HCT116 (cell line): Measurements from ENCODE around the gene CYP2D6. TPM values are rescaled to one million over a fixed set of nuclear protein-coding genes. Genes with fewer than 3 reads are reported as not detected.

ENCODE experiments used
- ATAC-seq: fragments of 200-7000 bp; cut with Tn5 transposase; 2 replicates; pipeline ENCODE4 v1.9.1; 2020; ENCODE audit warnings: mild to moderate bottlenecking, moderate library complexity
- BruUV-seq: library from RNA; stranded (reverse); fragments of 400-500 nt; replicated peaks from 2 replicates; lab custom pipeline; 2021; lab: Mats Ljungman, UMichigan
- CTCF ChIA-PET: fragments of 300-600 bp; sonication (Branson Sonifier 250); formaldehyde crosslinking; loops from one replicate; lab custom pipeline; 2021; ENCODE audit warnings: antibody characterized with exemption; lab: Charles Lee
- POLR2A ChIA-PET: fragments of 300-600, 350-600 bp; sonication (Branson Sonifier 250); formaldehyde crosslinking; loops from one replicate; lab custom pipeline; 2021; ENCODE audit warnings: antibody characterized with exemption; lab: Charles Lee
- RAD21 ChIA-PET, 2 experiments: fragments of 300-600 bp; sonication (Branson Sonifier 250); formaldehyde crosslinking; loops; one replicate each; lab custom pipeline; 2023; ENCODE audit warnings: low total read pairs in 2 of 2; ENCODE audit not compliant: uncharacterized antibody in 2 of 2, unreplicated experiment in 2 of 2, low non-redundant PET in 1 of 2; lab: Charles Lee
- DNase-seq: peaks from one replicate; pipeline ENCODE4 v3.0.0-alpha.2; 2010; ENCODE audit warnings: low read depth, low spot score
- H2AFZ ChIP-seq: fragments of 200-600 bp; shearing (Covaris generic), sonication (generic); 2 replicates; pipeline ENCODE4 v1.6.1; 2017; ENCODE audit warnings: low read depth, mixed run types, mixed read lengths, antibody characterized with exemption, low read length; ENCODE audit not compliant: poor library complexity, severe bottlenecking
- H3K27ac ChIP-seq: 2 replicates; pipeline ENCODE4 v1.5.1; 2012; ENCODE audit warnings: low read depth, low read length
- H3K27me3 ChIP-seq: fragments of 200-600 bp; sonication (generic); 2 replicates; pipeline ENCODE4 v1.6.1; 2016; ENCODE audit warnings: mixed run types, low read length, mixed read lengths; ENCODE audit not compliant: insufficient read depth
- H3K36me3 ChIP-seq, 2 experiments: fragments of 200-500 bp in 1 of 2; fragments of 200-600 bp in 1 of 2; sonication (Bioruptor generic) in 1 of 2; sonication (generic) in 1 of 2; 2 replicates each; pipeline versions ENCODE4 v1.5.1 to v1.6.1; 2014 to 2016; ENCODE audit warnings: low read length in 2 of 2, inconsistent platforms in 1 of 2, mixed read lengths in 1 of 2, mixed run types in 1 of 2; ENCODE audit not compliant: insufficient read depth in 2 of 2, control insufficient read depth in 1 of 2
- H3K4me1 ChIP-seq, 2 experiments: fragments of 200-600 bp in 1 of 2; sonication (generic) in 1 of 2; 2 replicates each; pipeline versions ENCODE4 v1.5.1 to v1.6.1; 2012 to 2017; ENCODE audit warnings: low read length in 2 of 2, inconsistent platforms in 1 of 2, mild to moderate bottlenecking in 1 of 2, mixed read lengths in 1 of 2, mixed run types in 1 of 2, moderate library complexity in 1 of 2; ENCODE audit not compliant: insufficient read depth in 2 of 2, control insufficient read depth in 1 of 2
- H3K4me2 ChIP-seq: fragments of 200-600 bp; sonication (generic); 2 replicates; pipeline ENCODE4 v1.6.1; 2017; ENCODE audit warnings: mixed run types, low read length, mixed read lengths
- H3K4me3 ChIP-seq, 2 experiments: fragments of 200-600 bp in 1 of 2; sonication (generic) in 1 of 2; replicated peaks in 1 of 2; 2 replicates each; pipeline ENCODE4 v1.5.1; 2011 to 2016; ENCODE audit warnings: low read length in 2 of 2, control low read depth in 1 of 2, low read depth in 1 of 2, mild to moderate bottlenecking in 1 of 2, mixed read lengths in 1 of 2, mixed run types in 1 of 2
- H3K79me2 ChIP-seq: fragments of 200-600 bp; sonication (generic); 2 replicates; pipeline ENCODE4 v1.6.1; 2017; ENCODE audit warnings: mild to moderate bottlenecking, mixed run types, low read length, moderate library complexity, mixed read lengths; ENCODE audit not compliant: insufficient read depth
- H3K9ac ChIP-seq: fragments of 200-600 bp; sonication (generic); 2 replicates; pipeline ENCODE4 v1.6.1; 2016; ENCODE audit warnings: low read length, mixed read lengths
- H3K9me2 ChIP-seq: fragments of 200-600 bp; sonication (generic), shearing (Covaris generic); 2 replicates; pipeline ENCODE4 v1.6.1; 2017; ENCODE audit warnings: mixed run types, mild to moderate bottlenecking, moderate library complexity; ENCODE audit not compliant: insufficient read depth
- H3K9me3 ChIP-seq, 2 experiments: fragments of 200-500 bp in 1 of 2; fragments of 200-600 bp in 1 of 2; sonication (Bioruptor generic) in 1 of 2; sonication (generic) in 1 of 2; 2 replicates each; pipeline ENCODE4 v1.6.1; 2014 to 2017; ENCODE audit warnings: low read length in 2 of 2, mixed read lengths in 2 of 2, inconsistent platforms in 1 of 2, low read depth in 1 of 2, mild to moderate bottlenecking in 1 of 2, mixed run types in 1 of 2, moderate library complexity in 1 of 2; ENCODE audit not compliant: control insufficient read depth in 1 of 2, insufficient read depth in 1 of 2
- H4K20me1 ChIP-seq: fragments of 200-600 bp; sonication (generic), shearing (Covaris generic); 2 replicates; pipeline ENCODE4 v1.6.1; 2017; ENCODE audit warnings: mixed run types, mild to moderate bottlenecking, moderate library complexity; ENCODE audit not compliant: insufficient read depth
- EGR1 ChIP-seq: IDR thresholded peaks from 2 replicates; pipeline ENCODE4 v1.6.1; 2012; ENCODE audit warnings: low read depth
- EZH2 ChIP-seq: fragments of 200-600 bp; sonication (generic); IDR thresholded peaks from 2 replicates; pipeline ENCODE4 v1.6.1; 2017; ENCODE audit warnings: antibody characterized with exemption, mixed run types
- EZH2phosphoT487 ChIP-seq: fragments of 200-600 bp; IDR thresholded peaks from 2 replicates; pipeline ENCODE4 v1.6.1; 2018; ENCODE audit warnings: antibody characterized with exemption, borderline replicate concordance
- FOSL1 ChIP-seq: IDR thresholded peaks from 2 replicates; pipeline ENCODE4 v1.6.1; 2012; ENCODE audit warnings: low read depth
- POLR2A ChIP-seq: IDR thresholded peaks from 2 replicates; pipeline ENCODE4 v1.7.0; 2011; ENCODE audit warnings: borderline replicate concordance; ENCODE audit not compliant: insufficient read depth, insufficient read length; ENCODE audit errors: extremely low read depth
- RAD21 ChIP-seq: IDR thresholded peaks from 2 replicates; pipeline ENCODE4 v1.6.1; 2012; ENCODE audit warnings: low read depth, mild to moderate bottlenecking
- SRF ChIP-seq: IDR thresholded peaks from 2 replicates; pipeline ENCODE4 v1.6.1; 2012; ENCODE audit warnings: low read depth
- TCF7L2 ChIP-seq: IDR thresholded peaks from 2 replicates; pipeline ENCODE4 v1.7.0; 2011; ENCODE audit warnings: borderline replicate concordance, inconsistent platforms; ENCODE audit not compliant: insufficient read depth, insufficient read length; ENCODE audit errors: extremely low read depth
- YY1 ChIP-seq: IDR thresholded peaks from 2 replicates; pipeline ENCODE4 v1.6.1; 2011; ENCODE audit warnings: low read length, low read depth, moderate library complexity, mild to moderate bottlenecking; ENCODE audit not compliant: insufficient replicate concordance; ENCODE audit errors: extremely low read depth
- intact Hi-C: fragments of 100-400 bp; cut with micrococcal nuclease; formaldehyde crosslinking; loops from 2 replicates; pipeline ENCODE4 v1.10.0; 2022
- total RNA-seq: library from RNA; stranded (reverse); gene quantifications from one replicate; pipeline ENCODE4 v1.2.1, GENCODE V29; 2021; ENCODE audit not compliant: unreplicated experiment
- TF ChIP-seq, protein P1 (sequence below): IDR thresholded peaks from 2 replicates; pipeline ENCODE4 v1.6.1; 2012; ENCODE audit warnings: low read depth
- TF ChIP-seq, protein P2 (sequence below): IDR thresholded peaks from 2 replicates; pipeline ENCODE4 v1.6.1; 2012

CYP2D6 gene
- total RNA-seq, 1 experiment from 2014 or later = 1.9 TPM

DNA sequence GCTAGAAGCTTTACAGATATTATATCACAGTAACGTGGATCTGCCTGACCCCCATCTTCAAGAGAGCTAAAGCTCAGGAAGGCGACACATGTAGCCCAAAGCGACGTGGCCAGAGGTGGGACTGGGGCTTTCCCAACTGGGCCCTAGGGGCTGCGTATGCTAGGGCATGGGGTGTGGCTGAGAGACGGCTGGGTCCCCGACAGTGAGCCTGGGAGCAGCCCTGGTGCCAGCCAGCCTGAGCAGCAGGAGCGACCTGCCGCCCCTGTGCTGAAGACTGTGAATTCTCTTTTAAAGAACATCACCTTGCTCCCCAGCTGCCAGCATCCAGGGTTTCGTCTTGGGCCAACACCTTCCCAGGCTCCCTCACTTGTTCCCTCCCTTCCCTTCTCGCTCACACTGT, 32.9 kb upstream of the CYP2D6 start:
- ATAC-seq (no peak), DNase-seq (no peak)
- Histone ChIP-seq H3K9me2 (no peaks in the 10 kb centered on the region), H3K9ac (no peak overlapping the region), H2AFZ (no peak overlapping the region), H3K27me3 (no peaks in the 10 kb centered on the region), H3K36me3 (peaks cover 0 to 7% of the 10 kb centered on the region in 2 experiments; a peak in 1 of 4 replicates), H3K79me2 (no peaks in the 10 kb centered on the region; the same call in 1 of the 2 replicates), H4K20me1 (no peaks in the 10 kb centered on the region), H3K4me3 (no peak overlapping the region), H3K9me3 (no peaks in the 10 kb centered on the region), H3K4me1 (peaks cover 3 to 18% of the 10 kb centered on the region in 2 experiments; a peak in 3 of 4 replicates), H3K4me2 (no peak overlapping the region), H3K27ac (no peak overlapping the region)
- intact Hi-C loops = no loop called here
- ChIA-PET POLR2A (no interaction called here), CTCF (no interaction called here), RAD21 (no interaction called here)
- TF ChIP-seq TCF7L2 (no peak), RAD21 (no peak), SRF (no peak), POLR2A (no peak), EZH2phosphoT487 (no peak), EZH2 (no peak), YY1 (no peak), FOSL1 (no peak), EGR1 (no peak)
- TF ChIP-seq, protein P1, sequence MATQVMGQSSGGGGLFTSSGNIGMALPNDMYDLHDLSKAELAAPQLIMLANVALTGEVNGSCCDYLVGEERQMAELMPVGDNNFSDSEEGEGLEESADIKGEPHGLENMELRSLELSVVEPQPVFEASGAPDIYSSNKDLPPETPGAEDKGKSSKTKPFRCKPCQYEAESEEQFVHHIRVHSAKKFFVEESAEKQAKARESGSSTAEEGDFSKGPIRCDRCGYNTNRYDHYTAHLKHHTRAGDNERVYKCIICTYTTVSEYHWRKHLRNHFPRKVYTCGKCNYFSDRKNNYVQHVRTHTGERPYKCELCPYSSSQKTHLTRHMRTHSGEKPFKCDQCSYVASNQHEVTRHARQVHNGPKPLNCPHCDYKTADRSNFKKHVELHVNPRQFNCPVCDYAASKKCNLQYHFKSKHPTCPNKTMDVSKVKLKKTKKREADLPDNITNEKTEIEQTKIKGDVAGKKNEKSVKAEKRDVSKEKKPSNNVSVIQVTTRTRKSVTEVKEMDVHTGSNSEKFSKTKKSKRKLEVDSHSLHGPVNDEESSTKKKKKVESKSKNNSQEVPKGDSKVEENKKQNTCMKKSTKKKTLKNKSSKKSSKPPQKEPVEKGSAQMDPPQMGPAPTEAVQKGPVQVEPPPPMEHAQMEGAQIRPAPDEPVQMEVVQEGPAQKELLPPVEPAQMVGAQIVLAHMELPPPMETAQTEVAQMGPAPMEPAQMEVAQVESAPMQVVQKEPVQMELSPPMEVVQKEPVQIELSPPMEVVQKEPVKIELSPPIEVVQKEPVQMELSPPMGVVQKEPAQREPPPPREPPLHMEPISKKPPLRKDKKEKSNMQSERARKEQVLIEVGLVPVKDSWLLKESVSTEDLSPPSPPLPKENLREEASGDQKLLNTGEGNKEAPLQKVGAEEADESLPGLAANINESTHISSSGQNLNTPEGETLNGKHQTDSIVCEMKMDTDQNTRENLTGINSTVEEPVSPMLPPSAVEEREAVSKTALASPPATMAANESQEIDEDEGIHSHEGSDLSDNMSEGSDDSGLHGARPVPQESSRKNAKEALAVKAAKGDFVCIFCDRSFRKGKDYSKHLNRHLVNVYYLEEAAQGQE = no peak
- TF ChIP-seq, protein P2, sequence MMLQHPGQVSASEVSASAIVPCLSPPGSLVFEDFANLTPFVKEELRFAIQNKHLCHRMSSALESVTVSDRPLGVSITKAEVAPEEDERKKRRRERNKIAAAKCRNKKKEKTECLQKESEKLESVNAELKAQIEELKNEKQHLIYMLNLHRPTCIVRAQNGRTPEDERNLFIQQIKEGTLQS = no peak
- BruUV-seq = no TSS peak
